ENCODE results near the gene TRIM9.

The TRIM9 gene

DNA sequence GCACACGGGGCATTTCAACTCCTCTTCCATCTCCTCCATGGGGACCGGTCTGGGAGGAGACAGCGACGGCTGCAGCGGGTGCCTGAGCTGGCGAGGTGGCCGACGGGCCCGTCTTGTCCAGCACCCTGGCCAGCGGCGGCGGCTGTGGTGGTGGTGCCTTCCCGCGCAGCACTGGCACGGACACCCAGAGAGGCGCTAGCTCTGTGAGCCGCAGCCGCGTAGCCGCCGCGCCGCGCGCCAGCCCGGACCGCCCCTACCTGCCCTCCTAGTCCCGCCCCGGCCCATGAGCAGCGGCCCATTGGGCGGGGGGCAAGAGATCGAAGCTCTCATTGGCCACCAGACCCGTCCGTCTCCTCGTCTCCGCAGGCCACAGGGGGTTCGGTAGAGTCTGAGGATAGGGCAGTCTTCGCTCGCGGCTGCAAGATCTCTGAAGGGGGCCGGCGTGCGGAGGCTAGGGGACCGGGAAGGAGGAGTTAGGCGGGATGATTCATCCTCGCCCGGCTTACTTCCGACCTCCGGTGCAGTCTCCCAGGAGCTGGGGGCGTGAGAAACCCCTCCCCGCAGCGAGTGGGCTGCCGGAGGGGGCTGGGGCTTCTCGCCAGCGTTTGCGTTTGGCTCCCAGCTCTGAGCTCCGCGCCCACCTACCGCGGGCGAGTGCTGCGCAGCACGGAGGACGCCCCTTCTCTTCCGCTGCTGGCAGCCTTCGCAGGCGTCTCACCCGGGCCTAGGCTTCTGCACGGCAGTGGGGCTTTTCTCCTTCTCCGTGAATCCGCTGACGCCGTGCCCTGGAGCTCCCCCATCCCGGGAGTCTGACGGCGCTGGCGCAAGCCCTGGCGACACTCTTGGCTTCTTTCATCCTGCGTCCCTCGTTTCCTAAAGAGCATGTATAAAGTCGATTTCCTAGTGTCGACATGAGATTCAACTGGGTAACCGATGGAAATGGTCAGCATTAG lies at the start of gene TRIM9:
Gene TRIM9, minus strand, starts transcription at position 205 of the 953 bp plus-strand sequence. Its CDS starts 166 bp downstream, at position 39.
- peak; percentile 100 for DNase-seq

DNA sequence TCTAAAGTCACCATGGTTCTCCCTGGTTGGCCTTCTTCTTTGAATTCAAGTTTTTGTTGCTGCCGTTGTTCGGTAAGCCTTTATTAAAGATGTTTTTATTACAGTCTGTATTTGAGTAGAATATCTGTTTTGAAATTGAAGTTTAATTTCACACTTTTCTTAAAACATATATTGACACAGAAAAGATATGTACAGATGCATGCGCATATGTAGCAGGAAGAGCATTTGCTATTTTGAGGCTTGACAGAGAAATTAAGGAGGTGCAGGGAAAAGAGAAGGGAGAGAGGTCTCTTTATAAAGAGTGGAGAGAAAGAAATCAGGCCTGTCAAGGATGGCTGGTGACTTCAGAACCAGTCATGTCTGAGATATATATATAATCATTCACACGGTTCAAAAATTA lies 46.0 kb upstream of the TRIM9 start:
- no peak for DNase-seq

DNA sequence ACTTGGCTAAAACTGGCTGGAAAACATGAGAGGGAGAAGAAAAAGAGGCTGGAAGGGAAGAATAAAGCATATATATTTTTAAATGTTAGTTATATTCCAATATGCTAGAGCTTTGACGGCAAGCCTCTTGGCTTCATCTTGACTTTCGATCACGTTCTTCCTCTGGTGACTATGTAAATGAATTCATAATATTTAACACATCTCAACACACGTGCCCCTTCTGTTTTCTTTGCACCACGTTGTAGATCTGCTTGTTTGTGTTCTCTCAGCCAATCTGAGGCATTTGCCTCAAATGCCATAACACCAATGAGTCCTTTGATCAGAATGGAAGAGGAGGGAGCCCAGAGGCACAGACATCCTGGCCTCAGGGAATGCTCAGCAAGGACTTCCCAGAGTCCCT lies 45.4 kb upstream of the TRIM9 start:
- DNase-seq = no peak

DNA sequence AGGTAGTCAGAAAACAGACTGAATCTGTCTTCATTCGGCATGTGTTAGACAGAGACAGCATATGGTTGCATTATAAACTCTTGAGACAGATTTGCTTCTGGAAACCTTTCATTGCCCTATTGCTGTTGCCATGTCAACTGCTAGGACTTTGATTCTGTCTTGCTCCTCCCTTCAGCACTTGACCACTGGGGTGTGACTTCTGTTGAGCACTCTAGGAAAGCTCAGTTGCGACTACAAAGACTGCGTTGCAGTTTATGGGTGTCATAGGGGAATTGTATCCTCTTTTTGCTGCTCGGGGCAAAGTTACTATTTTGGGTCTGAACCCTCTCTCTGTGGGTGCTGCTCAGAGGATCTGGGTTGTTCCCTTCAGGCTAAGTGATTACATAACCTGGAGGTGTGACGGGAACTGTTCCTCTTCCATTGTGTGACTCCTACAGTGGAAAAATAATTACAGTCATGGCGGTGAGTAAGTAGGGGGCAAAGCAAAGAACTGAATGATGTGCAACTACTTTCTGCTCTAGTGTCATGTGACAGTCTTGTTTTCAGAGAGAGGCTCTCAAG lies 44.3 kb upstream of the TRIM9 start:
- DNase-seq = no peak

DNA sequence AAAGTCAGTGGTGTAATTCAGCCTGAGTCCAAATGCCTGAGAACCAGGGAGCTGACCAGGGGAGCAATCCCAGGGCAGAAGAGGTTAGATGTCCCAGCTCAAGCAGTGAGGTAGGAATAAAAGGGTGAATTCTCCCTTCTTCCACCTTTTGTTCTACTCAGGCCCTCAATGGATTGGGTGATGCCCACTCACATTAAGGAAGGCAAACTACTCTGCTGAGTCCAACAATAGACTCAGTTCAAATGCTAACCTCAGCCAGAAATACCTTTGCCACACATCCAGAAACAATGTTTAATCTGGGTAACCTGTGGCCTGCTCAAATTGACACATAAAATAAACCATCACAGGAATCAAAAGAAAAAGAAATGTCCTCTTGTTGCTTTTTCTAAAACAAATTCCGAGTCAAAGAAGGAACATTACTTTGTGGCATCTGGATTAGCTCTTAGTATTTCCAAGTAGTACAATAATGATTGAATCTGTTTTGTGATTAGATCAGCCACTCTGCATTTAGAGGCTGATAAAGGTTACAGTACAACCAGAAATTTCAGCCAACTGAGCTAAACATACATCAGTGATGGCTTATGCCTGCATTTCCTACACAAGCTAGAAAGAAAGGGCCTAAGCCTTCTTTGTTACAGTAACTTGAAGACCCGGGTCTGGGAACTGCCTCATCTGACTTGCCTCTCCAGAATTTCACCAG lies 43.6 kb upstream of the TRIM9 start:
- DNase-seq = no peak

DNA sequence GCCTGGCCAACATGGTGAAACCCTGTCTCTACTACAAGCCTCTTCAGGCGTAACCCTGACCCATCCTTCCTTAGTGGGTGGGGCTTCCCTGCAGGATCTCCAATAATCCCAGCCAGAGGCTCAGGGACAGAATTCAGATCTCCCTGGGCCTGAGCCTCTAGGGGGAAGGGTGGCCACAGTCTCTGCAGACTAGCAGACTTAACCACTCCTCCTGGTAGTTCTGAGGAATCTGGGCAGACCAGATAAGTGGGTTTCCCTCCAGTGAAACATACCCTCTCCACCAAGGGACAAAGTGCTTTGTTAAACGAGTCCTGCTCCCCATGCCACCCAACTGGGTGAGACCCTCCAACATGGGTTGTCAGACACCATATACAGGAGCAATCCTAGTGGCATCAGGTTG lies 36.6 kb upstream of the TRIM9 start:
- DNase-seq = peak; percentile 80

DNA sequence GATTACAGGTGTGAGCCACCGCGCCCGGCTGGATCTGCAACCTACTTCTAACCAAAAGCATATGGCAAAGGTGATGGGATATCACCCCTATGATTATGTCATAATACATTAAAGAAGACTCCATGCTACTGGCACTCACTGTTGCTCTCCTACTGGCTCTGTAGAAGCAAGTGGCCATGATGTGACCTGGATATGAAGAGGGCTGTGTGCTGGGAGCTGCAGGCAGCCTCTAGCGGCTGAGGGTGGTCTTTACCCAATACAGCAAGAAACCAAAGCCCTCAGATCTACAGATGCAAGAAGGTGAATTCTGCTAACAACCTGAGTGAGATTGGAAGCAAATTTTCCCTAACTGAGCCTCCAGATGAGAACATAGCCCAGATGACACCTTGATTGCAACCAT lies 34.2 kb upstream of the TRIM9 start:
- no peak for DNase-seq

DNA sequence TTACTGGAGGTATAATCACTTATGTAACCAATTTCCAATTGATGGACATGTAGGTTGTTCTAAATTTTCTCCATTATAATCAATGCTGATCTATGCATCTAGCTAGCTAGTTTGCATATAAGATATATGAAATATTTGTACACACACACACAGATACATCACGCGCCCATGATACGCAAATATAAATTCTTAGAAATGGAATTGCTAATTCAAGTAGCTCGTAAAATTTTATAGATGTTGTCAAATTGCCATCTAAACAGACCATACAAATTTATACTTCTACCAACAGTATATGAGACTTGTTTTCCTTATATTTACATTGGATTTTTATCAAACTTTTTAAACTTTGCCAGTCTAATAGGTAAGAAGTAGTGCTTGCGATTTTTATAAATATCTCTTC lies 29.1 kb upstream of the TRIM9 start:
- DNase-seq = no peak

DNA sequence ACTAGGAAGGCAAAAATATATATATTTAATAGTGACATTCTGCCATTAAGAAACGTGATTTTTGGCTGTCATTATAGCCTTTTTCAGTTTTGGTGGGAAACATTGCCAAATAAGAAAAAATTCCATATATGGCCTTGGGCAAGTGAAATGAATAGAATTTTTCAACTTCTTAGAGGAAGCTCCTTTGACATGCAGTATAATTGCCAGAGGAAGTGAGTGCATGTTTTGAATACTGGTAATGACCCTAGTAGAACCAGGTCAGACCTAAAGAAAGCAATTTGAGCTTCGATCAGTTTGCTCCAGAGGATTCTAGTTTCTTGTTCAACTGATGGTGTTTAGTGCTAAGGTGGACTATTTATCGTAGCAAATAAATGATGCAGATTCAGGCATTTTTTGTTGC lies 26.2 kb upstream of the TRIM9 start:
- DNase-seq = no peak

DNA sequence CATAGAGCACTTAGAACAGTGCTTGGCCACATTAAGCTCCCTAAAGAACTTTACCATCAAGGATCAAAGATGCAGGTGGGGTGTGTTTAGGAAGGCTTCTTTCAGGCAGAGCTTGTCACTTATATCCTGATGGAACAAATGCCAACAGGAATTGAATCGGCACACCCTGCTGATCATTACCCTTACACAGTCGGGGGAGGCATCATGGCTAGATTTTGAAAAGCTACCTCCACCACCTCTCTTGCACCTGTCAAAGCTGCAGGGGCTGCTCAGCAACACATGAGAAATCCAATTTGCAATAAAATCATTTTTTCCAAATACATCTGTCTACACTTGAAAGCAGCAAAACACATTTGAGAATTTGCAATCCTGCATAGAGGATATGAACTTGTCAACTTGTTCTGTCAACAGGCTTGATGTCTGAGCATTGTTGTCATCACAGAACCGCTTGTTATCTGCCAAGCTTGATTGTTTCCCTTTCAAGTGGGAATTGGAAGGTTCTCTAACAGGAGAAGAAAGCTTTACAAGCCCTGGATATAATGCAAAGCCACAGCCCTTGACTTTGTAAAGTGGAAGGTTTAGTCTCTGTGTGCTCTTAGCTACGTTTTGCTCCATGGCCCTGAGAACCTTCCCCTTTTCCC lies 24.6 kb upstream of the TRIM9 start:
- no peak for DNase-seq

DNA sequence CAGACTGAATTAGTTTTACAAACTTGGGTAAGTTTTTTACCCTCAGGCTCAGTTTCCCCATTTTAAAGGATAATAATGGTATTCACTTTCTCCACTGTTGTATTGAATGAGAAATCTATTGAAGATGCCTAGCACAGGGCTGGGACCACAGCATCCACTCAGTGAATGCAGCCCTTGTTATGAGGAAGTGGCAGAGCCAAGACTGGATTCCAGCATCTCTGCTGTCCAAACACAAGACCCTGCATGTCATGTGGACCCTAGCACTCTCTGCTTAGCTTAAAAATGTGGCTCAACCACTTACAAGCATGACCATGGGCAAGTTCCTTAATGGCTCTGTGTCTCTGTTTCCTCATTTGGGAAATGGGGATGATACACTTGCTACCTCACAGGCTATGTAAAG lies 24.1 kb upstream of the TRIM9 start:
- peak; percentile 80 for DNase-seq

DNA sequence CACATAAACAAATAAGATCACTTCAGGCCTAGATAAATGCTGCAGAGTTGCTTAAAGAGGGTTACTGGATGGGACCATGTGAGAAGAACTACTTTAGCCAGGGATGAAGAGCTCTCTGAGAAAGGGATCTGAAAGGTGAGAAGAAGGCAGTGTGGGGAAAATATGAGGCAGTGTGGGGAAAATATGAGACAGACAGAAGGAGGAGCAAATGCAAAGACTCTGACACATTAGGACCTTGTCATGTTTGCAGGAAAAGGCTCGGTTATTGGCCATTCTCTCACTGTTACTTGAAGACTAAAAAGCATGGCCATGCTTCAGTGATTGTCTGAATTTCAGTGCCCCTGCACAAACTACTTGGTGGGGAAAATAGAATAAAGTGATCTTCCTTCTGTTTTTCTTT lies 22.7 kb upstream of the TRIM9 start:
- no peak for DNase-seq

DNA sequence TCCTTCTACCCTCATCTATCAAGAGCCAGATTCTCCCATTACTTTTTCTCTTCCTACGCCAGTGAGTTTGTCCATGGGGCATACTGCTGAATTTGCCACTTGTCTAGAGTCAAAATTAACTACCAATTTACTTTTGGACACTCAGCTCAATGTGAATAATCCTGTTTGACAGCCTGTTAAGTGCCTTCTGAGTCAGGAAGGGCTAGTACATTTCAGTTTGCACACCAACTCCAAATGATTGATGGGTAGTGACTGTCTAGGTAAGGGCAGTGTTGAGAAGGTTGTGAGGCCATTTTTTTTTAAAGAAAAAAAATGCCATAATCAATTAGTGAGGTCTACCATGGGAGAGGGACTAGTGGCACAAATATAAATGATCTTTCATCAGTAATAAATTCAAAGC lies 21.8 kb upstream of the TRIM9 start:
- DNase-seq = no peak

DNA sequence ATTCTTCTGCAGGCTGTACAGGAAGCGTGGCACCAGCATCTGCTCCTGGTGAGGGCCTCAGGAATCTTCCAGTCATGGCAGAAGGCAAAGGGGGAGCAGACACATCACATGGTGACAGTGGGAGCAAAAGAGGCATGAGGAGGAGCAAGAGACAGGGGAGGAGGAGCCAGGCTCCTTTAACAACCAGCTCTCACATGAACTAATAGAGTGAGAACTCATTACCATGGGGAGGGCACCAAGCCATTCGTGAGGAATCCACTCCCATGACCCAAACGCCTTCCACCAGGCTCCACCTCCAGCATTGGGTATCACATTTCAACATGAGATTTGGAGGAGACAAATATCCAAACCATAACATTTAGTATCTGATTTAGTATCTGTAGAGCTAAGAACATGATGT lies 14.7 kb upstream of the TRIM9 start:
- no peak for DNase-seq

DNA sequence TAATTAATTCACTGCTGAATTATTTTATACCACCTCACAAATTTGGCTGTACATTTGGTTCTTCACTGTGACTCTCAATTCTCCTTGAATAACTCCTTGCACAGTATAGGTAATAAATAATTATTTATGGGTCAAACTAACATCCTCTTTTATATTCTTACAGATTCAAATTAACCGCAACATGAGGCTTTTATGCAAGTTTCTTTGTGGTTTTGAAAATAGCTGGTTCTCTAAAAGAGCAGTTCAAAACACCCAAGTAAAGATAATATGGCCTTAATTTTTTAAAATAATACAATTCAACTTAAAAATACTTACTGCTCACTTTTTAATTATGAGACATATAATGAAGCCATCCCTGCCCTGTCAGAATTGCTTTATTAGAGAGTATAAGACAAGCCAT lies 12.9 kb upstream of the TRIM9 start:
- no peak for DNase-seq

DNA sequence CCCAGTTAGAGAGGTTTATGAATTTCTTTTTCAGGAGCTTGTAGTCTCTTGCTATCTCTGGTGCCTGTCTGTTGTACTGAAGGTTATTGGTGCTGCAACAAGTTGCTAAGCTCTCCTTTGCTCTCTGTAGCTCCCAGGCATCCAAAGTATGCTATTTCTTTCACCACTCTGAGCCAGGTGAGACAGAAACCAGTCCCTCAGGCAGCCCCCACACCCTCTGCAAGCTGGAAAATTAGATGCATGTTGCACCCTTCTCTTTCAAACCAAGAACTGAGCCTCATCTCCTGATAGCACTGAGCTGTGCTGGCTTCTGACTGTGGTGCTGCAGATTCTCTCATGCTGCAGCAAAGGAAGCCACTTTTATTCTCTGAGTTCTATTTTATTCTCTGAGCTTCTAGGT lies 9.6 kb upstream of the TRIM9 start:
- peak; percentile 71 for DNase-seq

DNA sequence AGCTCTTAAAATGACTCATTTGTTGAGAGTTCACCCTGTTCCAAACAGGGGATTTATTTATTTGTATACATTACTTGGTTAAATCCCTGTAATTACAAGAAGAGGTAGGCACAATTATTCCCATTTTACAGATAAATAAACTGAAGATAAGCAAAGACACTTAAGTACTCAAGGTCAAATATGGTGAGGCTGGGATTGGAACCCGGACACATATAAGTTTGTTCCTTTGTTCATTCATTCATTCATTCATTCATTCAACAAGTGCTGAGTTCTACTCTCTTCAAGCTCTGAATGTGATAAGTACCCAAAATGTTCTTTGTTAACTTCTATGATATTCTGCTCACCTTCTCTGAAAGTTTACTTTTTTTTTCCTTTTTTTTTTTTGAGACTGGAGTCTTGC lies 2.4 kb upstream of the TRIM9 start:
- no peak for DNase-seq

DNA sequence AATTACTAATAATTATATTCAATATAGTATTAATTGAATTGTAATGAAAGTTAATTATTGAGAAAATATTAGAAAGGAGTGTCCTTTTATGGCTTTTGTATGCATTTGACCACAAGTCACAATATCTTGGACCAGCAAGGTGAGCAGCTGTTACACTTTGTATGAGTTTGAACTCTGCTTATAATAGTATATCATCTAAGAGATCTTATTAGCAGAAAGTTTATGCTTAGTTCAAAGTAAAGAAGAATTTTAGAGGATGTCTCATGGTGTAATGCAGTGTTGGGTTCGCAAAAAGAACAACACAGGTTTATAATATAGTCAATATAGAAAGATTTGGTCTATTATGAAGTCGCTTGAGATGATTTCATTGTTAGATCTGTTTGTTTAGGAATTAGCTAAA lies 2.0 kb upstream of the TRIM9 start:
- DNase-seq = no peak

DNA sequence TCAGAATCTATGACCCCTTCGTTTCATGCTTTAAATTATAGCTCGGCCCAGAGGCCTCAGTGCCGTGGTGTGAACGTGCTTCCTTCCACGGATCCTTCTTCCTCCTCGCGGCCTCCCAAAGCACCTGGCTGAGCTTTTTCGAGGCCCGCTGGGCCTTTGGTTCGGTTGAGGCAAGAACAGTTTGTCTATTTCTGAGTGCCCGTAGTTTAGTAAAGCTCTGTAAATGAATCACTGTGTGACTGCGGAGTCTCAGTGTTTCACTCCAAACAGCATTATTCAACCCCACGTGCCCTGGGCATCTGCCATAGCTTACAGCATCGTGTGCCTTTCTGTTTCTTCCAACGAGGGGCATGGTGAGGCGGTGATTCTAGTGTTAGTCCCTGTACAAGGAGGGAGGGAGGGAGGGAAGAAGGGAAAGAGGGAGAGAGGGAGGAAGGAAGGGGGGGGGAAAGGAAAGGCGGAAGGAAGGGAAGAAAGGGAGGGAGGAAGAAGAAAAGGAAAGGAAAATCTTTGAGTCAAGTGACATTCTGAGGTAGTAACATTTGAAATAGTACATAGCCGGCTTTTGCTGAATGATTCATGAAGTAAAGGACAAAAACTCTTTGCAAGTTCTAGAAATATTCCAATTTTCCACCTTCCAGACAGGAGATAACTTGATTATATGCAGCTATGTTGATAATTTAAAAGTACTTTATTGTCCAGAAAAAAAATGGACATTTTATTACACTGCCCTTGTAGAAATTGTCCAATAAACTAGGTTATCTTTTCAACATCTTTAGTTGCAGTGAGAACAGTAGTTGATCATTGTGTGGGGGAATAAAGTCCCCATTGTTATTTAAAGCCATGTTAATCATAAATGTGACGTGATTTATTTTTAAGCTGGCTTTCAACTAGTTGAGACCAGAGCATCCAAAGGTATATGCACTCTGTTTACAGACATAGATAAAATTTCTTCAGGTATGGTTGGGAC lies 1.2 kb upstream of the TRIM9 start:
- DNase-seq = no peak

DNA sequence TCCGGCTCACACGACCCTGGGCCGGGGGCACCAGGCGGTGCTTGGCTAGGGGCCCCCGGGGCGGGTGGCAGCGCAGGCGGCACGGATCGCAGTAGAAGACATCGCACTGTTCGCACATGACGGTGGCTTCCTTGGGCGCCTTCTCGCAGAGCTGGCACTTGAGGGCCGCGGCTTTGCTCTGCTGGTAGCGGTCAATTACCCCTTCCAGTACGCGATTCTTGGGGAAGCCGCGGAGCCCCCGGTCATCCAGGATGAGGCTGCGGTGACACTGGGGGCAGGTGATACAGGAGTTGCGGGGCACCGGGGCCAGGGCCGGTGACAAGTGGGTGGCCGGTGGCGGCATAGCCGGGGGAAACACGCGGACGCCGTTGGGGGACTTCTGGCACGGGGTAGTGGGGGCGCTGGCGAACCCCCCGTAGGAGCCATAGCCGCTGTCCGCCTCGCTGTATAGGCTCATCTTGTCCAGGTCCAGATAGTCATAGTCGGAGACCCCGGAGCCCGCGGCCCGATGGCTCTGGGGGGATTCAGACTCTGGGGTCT lies 553 bp downstream of the TRIM9 start:
- DNase-seq = no peak

DNA sequence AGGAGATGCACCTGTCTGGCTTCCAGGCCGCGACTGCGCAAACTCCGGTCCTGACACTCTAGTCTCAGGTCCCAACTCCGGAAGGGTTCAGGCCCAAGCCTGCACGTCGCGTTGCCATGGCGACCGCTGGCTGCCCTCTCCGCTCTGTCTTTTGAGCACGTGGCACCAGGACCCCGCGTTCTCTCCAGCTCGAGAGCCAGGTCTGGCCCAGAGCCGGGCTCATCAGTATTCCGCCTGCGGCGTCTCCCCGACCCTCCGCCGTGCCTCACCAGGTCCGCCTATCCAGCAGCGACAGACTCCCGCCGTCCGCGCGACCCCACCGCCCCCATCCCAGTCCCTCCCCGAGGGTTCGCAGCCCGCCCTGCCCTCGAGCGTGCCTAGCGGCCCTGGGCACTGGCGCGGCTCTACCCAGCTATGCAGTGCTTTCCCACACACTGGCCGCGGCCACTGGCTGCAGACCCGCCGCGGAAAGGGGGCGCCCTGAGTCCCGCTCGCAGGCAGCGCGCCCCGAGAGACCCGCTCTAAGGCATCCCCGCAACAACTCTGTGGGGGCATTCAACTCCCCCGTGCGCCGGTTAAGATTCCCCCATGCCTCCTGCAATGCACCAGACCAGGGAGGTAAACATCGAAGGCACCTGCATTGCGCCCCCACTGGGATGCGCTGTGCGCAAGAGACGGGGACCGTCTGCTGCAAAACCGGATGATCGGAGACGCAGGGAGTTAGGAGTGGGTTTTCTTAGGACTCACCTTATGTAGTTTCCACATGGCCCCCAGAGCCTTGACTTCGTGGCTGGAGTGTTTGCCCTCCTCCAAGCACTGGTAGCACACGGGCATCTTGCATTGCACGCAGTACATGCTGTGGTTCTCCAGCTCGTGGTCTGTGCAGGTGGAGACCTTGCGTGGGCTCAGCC lies 1.3 kb downstream of the TRIM9 start:
- peak; percentile 72 for DNase-seq

All from islet precursor cell (in vitro differentiated cells).